Effector CD8-positive, alpha-beta T cell (primary cell): ENCODE results near the gene MUC5B.
"Not testable (repeated sequence)": the region's sequence is repeated elsewhere in the genome, so short reads cannot be mapped to it uniquely, and the experiment has no call there.

Experiments used
- DNase-seq: peaks from one replicate; lab custom pipeline; 2025; lab: John Stamatoyannopoulos, UW

Gene MUC5B

DNA sequence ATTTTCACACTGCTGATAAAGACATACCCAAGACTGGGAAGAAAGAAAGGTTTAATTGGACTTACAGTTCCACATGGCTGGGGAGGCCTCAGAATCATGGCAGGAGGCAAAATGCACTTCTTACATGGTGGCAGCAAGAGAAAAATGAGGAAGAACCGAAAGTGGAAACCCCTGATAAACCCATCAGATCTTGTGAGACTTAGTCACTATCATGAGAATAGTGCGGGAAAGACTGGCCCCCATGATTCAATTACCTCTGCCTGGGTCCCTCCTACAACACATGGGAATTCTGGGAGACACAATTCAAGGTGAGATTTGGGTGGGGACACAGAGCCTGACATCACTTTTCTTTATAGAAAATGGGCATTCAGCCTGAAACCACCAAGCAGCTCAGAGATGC is 44.1 kb downstream of the MUC5B start:
- DNase-seq, result not testable (repeated sequence)

DNA sequence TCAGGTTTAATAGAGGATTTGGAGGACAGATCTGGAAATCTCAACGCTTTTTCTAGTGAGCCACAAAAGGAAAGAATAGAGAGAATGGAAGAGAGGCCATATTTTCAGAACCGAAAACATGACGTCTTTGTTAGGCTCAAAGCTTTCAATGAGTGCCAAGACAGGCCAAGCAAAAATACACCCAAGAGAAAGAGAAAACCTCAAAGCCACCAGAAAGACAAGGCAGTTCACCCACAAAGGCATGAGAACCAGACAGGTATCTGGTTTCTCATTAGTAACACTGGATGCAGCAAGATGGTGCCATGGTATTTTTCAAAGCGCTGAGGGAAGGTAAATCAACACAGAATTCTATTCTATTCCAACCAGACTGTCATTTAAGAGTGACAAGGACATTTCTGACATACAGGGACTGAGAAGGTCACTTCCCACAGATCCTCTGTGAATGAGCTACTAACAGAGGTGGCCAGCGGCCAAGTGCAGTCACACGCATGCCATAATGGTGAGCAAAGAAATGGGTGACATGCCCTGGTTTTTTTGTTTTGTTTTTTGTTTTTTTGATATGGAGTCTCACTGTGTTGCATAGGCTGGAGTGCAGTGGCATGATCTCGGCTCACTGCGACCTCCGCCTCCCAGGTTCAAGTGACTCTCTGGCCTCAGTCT is 44.7 kb downstream of the MUC5B start:
- DNase-seq, result no peak

DNA sequence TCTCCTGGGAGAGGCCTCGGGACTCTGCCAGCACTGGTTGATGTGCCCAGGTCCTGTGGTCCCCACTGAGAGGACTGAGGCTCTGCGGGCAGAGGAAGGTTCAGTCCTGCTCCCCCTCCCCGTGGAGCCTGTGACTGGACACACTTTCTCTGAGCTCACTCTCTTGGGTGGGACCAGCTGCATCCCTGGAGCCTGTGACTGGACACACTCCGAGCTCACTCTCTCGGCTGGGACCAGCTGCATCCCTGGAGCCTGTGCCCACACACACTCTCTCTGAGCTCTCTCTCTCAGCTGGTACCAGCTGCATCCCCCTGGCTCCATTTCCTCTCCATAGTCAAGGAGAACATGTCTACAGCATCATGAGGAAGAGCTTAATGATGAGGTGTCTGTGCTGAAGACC is 47.1 kb downstream of the MUC5B start:
- no peak for DNase-seq

DNA sequence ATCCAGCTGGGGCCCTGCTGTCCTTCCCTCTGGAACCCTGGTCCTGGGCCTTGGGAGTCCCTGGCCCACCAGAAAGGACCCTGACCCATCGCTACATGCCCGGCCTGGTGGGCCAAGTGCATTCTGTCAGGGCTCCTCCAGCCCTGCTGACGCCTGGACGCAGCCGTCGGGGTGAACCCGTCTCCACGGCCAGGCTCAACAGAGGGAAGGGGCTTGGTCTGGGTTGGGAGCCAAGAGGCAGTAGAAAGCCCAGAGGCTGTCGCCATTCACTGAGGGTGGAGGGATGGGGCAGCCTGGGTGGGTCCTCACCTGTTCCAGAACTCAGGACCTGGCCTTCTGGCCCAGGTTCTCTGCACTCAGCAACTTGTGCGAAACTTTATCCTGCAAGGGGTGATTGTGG is 47.6 kb downstream of the MUC5B start:
- DNase-seq, result no peak

DNA sequence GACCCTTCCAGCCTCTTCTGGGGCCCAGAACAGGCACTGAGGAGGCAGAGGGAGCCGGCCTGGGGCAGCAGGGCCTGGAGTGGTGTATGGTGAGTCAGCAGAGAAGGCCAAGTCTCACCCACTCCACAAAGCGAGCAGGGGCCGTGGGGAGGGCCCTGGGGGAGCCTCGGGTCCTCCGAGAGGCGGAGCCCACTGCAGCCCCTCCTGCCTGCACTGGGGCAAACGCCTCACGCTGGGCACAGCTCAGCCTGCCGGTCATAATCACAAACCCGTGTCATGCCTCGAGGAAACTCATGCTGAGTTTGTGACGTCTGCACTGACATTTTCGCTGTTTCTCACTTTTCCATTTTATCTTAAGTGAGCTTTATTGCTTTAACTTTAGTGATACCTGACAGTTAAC is 48.1 kb downstream of the MUC5B start:
- no peak for DNase-seq

DNA sequence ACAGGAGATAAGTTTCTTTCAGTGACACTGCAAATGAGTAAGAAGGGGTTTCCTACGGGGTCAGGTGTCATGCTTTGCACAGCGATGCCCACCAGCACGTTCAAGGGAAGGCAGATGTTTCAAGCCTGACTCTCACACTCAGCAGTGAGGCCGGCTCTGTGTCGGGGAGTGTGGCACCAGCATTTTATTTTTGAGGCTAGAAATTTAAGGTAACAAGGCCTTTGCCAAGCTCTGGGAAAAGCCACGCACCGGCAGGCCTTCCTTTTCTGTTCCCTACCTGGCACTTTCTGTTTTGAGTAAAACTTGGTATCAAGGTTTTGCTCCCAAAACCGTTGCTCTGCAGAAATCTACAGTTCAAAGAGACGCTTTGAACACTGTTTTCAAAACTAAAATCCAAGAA is 48.5 kb downstream of the MUC5B start:
- DNase-seq, result no peak

DNA sequence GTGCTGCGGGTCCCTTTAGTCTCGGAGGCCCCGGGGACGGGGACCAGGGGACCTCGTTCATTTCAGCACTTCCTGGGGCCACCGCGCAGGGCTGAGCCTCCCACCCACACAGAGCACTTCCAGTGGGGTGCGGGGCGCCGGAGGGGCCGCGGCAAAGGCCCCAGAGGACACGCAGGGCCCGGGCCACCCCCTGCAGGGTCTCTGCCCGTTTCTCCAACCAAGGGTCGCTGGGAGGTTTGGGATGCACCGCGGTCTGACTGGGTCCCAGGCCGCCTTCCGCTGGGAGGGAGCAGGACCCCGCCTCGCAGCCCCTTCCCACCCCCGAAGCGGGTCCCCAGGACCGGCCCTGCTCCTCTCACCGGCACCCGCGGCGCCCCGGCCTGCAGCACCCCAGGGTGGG is 49.1 kb downstream of the MUC5B start:
- DNase-seq, result no peak

DNA sequence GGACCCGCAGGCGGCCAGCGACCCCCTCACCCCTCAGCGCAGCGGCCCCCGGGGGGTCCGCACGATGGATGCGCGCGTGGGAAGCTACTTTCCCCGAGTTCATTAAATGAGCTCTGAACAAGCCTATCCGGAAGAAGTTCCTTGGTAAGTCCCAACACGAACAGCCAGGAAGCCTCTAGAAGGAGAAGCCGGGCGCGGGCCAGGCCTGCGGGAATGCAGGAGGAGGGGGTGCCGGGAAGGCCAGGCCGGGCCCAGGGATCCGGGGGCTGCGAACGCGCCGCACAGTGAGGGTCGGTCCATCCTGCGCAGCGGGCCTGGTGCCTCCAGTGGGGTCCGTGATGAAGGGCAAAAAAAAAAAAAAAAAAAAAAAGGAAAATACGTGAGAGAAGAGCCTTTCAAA is 49.7 kb downstream of the MUC5B start:
- DNase-seq, result no peak

DNA sequence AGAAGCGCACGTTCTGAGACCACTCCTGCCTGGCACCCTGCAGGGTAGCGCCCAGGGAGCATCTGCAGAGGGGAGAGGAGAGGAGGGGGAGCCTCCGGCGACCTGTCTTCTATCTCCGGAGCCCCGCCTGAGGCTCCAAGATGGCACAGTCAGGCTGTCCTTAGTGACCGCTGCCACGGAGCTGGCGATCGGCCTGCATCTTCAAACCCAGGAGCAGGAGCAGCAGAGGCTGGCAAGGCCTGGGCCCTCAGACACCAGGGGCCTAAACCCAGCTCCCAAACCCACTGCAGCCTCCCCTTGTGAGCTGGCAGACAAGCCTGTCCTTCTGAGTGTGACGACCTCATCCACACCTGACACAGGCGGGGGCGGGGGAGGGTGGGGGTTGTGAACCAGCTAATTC is 51.6 kb downstream of the MUC5B start:
- DNase-seq, result no peak

DNA sequence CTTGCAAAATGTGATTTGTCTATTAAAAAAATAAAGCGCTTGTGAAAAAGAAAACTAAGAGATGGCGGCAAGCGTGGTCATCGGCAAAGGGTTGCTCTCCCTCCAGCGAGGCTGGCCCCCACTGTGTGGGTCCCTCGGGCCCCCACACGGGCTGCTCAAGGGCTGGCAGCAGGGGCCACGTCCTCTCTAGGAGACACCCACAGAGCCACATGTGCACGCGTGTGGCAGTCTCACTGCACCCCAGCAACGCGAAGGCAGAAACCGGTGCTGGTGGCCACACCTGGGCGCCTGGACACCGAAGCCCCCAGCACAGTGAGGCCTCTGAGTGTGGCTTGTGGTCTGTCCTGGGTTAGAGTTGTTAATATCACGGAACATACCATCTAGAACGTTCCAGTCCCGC is 52.2 kb downstream of the MUC5B start:
- no peak for DNase-seq

DNA sequence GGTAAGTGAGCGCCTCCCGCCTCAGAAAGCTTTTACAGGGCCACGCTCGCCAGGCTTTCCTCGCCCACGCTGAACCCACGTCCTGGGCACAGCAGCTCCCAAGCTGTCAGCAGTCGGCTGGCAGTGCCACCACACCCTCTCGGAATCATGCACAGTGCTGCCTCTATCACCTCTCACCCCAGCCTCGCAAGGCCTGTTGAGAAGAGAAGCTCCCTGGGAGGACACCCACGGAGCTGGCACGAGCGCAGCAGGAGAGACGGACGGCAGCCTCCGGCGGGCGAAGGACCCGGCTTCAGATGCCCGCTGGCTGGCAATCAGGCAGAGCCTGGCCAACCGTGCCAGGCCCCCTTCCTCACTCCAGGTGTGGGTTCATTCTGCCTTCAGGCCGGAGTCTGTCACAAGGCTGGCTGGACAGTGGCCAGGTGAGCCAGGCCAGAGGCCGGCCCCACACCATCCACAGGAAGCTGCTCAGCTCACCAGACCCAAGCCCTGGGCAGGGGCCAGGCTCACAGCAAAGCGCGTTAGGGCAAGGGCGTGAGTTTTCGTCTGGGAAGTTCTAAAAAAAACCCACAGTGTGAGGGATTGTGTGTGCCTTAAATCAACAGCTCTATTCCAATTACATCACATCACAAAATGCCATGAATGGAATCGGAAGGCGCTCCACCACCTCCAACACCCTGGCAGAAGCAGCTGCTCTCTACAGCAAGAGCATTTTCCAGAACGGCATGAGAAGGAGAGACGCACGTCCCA is 53.4 kb downstream of the MUC5B start:
- no peak for DNase-seq

DNA sequence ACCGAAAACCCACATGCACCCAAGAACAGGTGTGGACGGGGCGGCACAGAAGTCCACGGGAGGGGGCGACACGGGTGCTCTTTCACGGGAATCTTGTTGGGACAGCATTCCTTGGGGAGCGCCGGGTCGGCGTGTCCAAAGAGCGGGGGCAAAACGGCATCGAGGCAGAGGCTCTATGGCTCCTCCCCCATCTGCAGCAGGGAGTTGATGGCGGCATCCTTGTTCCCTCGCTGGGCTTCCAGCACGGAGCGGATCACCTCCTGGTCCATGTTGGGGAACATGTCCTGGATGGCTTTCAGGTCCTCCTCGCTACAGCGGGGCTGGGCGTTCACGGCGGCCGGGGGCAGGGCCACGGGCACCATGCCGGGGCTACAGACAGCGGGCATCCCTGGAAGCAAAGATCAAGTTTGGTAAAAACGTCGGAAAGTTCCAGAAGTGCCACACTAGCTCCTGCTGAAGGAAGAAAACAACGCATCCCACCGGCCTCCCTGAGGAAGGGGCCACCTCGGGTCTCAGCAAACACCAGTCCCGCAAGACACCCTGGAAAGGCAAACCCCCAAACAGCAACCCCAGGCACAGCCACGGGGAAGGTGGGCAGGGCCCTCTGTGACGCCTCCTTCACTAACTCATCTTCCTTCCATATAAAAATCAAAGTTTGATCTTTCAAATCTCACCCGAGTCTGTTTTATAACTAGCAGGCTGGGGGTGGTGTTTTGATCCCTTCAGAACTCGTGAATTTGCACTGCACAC is 54.2 kb downstream of the MUC5B start:
- DNase-seq, result no peak

DNA sequence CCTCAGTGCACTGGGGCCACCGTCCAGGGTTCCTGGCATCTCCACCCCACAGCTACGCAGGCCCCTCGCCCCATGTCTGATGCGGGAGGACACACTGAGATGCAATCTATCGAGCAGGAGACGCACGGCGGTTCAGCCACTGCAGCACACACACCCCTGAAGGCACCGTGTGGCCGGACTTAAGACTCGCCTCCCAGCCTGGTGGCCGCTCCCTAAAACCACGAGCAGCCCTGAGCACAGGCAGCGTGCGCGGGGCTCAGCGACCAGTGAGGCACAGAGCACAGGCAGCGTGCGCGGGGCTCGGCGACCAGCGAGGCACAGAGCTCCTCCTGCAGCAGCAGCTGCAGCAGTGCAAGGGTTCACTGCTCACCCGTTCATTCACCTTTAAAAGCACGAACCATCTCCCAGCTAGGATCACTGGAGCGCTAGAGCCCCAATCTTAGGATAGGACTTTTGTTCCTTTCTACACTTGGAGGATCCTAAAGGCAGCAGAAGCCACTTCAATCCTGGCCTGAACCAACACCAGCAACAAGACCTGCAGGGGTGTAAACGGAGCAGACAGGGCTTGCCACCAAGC is 55.2 kb downstream of the MUC5B start:
- no peak for DNase-seq

DNA sequence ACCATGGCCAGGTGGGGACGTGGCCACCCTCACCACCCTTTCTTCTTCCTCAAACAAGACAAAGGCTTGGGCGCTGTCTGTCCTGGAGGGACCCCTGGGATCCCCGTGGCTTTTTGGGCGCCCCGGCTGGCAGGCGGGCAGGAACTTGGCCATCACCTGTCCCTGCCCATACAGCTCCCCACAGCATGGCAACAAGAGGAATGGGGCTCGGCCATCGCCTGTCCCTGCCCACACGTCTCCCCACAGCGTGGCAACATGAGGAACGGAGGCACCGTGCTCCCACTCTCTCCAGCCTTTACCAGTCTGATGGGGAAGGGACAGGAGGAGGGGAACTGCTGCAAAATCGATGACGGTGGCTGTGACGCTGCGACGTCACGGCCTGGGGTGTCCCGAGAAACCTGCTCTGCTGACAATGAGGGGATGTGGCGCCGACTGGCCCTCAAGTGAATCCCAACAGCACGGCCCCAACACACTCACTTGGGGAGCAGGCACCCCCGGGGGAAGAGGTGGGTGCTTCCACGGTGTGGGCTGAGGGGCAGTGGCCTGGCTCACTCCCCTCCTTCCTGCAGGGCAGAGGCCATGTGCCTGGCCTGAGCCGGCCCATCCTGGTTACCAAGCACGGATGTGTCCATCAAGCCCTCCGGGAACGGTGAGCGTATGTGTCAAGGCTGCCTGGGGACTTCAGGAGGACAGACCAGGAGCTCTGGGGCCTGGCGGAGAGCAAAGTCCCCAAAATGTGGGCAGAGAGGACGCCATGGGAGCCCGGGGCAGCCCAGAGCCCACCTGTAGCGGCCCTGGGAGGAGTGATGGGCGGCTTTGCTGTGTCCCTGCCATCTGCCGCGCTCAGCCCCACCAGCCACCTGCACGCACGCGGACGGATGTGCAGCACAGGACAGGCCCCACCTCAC is 56.2 kb downstream of the MUC5B start:
- DNase-seq, result no peak

DNA sequence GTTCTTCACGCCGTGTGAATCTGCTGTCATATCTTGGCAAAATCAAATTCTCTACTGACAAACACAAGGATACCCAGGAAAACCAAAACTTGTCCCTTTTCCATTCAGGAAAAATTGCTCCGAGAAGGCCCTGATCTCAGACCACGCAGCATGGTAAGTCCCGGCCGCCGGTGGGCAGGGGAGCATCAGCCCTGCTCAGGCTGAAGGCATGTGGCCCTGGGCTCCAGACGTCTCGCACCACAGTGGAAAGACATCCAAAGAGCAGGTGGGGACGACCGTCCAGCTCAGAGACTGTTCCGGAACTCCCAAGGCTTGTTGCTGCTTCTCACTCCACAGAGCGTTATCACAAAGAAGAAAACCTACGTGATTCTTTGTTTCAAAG is 56.8 kb downstream of the MUC5B start:
- DNase-seq, result no peak

DNA sequence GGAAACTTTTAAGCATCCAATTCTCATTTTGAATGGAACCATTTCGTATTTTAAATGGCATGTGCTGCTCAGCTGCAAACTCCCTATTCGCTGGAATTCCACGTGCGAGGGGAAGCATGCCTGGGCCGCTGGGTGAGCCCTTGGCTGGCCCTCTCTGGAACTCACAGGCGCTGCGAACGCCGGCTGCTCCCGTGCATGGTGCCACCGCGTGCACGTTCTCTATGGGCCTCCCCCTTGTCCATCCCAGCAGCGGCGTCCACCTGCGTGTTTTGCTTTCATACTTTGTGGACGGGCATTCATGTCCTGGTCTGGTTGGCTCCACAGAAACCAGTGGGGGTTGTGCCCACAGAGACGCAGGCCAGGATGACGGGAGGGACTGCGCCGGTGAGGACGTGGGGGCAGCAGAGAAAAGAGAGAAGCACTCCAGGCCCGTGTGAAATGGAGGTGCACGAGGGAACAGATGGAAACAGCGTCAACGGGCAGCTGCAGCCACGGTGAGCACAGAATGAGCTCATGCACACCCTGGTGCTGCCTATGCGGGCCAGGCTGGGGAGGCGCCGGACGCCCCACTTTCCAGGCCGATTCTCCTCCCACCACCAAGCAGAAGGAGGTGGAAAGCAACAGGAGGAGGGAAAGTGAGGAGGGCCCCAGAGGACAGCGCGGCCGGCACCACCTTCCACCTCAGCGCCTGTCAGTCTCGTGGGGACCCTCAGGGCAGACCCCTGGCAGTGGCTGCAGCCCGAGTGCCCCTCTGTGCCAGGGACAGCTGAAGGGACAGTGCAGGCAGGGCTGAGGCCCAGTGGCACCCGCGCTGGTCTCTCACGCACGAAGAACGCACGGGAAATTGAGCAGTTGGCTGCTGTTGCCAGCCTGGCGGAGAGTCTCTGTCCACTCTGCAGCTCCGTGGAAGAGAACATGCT is 57.5 kb downstream of the MUC5B start:
- DNase-seq, result no peak

DNA sequence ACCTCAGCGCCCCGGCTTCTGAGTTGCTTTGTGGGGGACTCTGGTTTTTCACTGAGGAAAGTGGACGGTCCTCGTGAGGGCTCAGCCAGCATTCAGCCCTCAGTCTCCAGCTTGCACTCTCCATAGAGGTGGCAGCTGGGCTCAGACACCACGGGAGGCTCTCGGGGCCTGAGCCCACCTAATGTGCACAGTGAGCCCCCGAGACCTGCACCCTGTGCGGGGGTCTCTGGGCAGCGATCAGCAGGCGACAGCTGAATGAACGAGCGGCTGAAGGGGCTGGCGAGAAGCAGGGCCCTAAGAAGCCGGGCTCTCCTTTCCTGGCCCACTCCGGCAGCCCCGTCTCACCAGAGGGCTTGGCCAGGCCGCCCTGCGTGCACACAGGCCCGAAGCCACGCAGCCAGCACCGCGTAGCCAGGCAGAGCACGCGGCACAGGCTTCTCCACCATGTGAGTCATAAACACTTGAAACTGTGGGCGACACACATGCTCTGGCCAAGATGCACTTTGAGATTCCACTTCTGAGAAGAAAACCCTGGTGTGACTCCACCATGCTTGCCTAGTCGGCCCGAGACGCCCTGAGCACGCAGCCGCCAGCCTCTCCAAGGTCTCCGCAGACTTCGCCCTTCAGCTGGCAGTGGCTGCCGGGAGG is 58.6 kb downstream of the MUC5B start:
- no peak for DNase-seq

DNA sequence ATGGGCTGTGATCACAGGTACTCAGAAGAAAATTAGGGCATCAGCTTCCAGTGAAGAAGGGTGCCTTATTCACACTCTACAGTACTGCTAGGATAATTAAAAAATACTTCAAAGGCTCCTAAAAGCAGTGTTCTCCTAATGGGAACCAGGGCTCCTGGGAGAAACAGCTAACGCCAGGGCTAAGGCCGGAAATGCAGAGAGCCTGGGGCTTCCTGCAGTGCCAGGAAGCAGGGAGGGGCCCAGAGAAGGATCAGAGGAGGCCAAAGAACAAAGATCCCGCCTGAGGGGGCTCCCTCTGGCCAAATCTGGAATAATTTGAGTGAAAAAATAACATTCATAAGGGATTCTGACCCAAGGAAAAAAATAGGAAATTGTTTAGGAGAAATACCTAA is 59.1 kb downstream of the MUC5B start:
- DNase-seq, result no peak

DNA sequence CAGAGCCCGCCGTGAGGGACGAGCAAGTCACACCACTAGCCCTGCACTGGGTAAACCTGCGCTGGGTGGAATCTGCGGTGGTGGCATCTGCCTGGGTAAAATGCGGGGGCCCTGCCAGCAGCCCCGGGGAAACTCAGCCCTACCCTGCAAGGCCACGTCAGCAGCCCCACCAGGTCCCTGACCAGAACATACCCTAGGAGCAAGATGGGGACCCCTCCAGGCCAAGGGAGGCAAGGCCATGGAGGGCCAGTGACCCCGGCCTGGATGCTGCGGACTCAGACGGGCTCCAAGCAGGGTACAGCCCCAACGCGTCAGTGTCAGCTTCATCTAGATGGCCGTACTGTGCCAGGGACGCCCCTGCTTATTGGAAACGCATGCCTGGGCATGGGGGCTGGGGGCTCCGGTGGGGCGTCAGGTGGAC is 60.2 kb downstream of the MUC5B start:
- DNase-seq, result no peak

DNA sequence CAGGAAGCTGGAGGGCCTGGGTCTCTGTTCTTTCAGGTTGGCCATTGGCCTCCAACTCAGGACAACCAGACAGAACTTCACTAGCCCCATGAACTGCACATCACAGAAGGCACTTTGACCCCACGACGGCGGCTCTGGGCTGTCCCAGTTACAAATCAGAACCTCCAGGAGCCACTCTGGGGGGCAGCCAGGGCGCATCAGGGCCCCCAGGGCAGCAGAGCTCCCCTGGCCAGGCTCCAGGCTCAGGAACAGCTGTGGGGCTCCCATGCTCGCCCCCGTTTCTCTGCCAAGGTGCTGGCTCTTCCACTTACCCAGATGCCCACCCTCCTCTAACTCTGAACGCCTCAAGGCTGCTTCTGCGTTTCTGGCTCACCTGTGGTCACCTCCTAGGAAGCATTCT is 61.0 kb downstream of the MUC5B start:
- DNase-seq, result no peak
